A172 (cell line): ENCODE measurements around the gene TRPM1. TPM values are rescaled to one million over a fixed set of nuclear protein-coding genes. Genes with fewer than 3 reads are reported as not detected.

Experiments
- DNase-seq: peaks from one replicate; pipeline ENCODE4 v3.0.0-alpha.2; 2015; ENCODE audit warnings: low spot score
- total RNA-seq: library from RNA; depleted of rRNA; stranded (reverse); fragments of >200 nt; shearing (Covaris generic); gene quantifications from 2 replicates; pipeline ENCODE4 v1.2.3, GENCODE V29; 2014; rRNA removed

Gene TRPM1
- total RNA-seq, 1 experiment from 2014 or later, result not detected

GRCh38 chr15:30978328-30978727, 123.2 kb downstream of the TRPM1 start:
- no peak for DNase-seq

DNA sequence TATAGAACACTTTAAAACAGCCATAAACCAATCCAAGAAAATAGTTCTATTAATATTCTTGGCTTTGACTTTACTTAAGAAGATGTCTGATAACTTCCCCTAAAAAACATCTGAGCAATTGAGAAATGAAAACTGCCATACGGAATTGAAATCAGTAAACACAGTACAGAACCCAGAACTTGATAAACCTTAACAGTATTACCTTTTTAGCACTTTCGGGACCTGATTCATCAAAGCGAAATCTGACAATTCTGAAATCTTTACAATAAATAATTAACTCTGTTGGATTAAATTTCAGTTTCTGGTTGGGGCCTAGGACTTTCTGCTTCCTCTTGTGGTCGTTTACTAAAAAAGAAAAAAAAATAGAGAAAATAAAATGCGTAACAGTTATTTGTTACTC, 127.4 kb downstream of the TRPM1 start:
- DNase-seq, result no peak

- DNase-seq, result no peak
These were observed 128.1 kb downstream of the TRPM1 start for GRCh38 chr15:30973379-30973778.

DNA sequence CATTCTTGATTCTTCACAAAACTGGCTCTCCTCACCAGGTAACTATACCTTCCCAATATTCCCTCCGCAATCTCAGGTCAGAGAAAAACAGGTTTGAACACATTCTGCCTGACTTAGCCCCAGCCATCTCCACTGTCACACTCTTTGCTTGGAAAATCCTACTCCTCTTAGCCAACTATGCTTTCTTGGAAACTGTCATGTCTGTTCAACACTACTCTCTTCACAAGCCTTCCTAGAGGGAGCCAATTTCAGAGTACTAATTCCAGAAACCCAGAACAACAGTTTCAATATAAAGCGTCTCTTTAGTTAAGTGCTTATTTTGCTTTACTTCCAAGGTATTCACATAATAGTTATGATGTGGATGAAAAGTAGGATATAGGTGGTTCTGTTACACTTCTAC, 131.8 kb downstream of the TRPM1 start:
- DNase-seq, result no peak

DNA sequence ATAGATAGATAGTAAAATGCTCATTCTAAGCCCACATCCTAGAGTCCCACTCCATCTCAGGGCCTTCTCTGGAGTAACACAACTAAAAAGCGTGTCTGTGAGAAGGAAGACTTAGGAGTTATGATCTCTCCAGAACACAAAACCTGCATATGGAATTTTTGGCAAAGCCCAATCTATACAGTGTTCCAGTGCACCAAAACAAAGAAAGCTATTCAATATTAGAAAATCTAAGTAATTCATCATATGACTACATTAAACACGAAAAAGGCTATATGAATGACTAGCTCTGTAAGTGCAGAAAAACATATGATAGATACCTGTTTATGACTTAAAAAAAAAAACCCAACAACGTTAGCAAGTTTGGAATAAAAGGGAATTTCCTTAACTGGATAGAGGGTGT, 137.8 kb downstream of the TRPM1 start:
- DNase-seq, result no peak

DNA sequence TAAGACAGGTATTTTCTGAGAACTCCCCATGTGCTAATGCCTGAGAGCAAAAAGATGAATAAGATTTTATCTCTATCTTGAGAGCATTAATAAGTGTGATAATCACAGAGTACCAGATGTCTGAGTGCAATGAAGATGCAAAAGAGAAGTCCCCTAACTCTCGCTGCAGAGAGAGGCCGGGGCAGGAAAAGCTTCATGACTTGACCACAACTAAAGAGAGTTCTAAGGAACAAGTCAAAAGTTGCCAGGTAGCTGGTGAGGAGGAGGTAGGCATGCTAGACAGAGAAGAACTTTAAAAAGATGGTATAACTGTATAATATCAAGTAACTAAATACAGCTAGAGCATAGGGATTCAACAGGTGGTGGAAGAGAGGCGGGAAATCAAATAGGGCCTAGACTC, 138.9 kb downstream of the TRPM1 start:
- no peak for DNase-seq

DNA sequence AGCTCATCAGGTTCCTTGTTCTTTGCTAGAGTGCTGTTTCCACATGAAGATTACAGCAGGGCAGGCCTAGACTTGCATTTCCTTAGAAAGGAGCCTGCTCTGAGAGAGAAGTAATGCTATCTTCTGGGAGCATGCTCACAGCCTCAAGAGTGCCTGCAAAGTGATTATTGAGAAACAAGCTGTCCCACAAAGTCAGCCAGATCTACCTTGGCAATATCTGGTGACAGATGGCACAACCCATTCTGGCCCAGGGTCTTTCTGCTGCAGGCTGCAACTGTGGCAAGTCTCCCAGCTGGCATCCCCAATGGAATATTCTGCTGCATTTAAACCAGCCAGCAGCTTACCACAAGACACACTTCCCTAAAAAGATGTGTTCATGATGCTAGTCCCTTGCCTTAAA, 139.4 kb downstream of the TRPM1 start:
- no peak for DNase-seq

DNA sequence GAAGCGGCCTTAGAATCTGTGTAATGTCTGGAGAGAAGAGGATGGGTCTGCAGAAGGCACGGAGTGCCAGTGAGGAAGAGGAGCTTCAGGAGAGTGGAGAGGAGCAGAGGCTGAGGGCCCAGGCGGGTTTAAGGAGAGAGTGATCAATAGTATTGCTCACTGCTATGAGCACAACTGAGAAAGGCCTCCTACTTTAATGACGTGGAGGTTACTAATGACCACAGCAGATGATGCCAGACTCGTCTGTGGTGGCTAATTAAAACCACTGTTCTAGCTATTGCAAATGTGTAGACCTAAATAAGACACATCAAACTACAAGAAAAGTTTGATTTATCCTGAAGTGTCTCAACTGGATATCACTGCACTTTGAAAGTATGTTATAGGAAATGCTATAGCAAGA, 143.3 kb downstream of the TRPM1 start:
- no peak for DNase-seq

DNA sequence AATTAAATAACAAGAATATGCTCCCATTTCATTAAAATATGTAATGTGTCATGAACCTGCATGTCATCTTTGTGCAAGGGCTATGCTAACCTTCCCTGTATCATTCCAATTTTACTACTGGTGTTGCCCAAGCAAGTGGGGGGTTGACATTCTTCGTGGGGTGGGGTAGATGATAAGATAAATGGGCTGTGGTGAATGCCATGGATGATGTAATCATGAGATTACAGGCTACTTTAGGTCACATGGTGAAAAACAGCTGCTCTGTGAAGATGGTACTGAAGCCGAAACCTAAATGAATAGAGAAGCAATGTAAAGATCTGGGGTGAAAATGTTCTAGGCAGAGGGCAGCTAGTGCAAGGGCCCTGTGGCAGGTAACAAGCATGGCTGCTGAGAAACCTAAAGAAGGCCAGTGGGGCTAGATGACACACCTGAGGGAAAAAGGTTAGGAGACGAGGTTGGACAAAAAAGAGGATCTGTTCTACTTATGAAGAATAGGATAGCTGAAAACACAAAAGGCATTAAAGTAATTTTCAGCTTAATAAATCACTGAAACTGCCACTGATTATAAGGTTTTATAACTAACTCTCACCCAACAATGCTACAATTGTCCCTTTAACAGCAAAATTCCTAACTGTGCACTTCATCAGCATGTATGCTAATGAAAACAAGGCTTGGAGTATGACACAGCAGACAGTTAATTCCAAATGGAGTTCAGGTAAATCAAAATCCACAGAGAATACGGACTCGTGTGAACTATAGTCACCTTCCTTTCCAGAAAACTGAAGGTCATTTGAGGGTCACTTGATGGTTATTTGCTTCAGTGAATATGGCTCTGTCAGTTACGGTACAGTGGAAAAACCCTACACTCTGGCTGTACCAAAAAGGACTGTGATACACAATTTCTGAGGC, 145.1 kb downstream of the TRPM1 start:
- DNase-seq, result peak; percentile 67

GRCh38 chr15:30954674-30955073, 146.9 kb downstream of the TRPM1 start:
- no peak for DNase-seq

DNA sequence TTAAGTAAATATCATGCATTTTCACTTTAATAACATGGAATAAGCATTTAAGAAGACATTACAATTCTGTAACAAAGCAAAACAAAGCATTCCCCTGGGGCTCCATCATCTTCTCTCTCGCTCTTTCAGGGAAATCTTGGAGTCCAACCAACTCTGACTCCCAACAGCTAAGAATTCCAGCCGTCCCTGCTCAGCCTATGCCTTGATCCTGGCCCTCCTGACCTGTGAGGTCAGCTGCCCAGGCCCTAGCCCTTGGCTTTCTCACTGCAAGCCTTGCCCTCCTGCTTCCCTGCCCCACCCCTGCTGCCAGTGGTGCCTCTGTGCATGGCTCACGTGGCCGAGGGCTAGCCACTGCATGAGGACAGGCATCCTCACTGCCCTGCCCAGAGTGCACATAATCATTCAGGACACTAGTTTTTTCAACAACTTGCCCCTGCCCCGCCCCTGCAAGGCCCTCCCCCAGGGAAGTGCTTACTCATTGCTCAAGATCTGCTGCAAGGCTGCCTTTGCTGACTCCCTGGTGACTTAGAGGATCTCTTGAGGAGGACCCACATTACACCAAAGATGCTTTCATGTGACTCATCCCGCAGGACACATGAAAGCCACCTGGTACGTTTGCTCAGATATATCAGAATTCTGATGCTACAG, 147.7 kb downstream of the TRPM1 start:
- peak; percentile 91 for DNase-seq

- no peak for DNase-seq
These were observed 148.3 kb downstream of the TRPM1 start for GRCh38 chr15:30953183-30953582.

Other genes starting within 250 kb of the TRPM1 start
- gene FAN1, start 197.8 kb downstream of the TRPM1 start, total RNA-seq, result 17.7 and 21.9 TPM in 2 replicates
- gene MTMR10, start 110.1 kb downstream of the TRPM1 start, total RNA-seq, result 14.4 and 20.9 TPM in 2 replicates
- gene KLF13, start 225.1 kb upstream of the TRPM1 start, total RNA-seq, result 19.6 and 27.9 TPM in 2 replicates